ENCODE results near the gene TMEM219.

The TMEM219 gene

GRCh38 chr16:29999605-30000004 is 37.7 kb downstream of the TMEM219 start:
- no peak for DNase-seq (ENCODE audit: extremely low read depth, low read depth)
- no peak for TF ChIP-seq CTCF (IDR thresholded peaks at IDR 0.05; ENCODE audit: low read depth, low read length)

GRCh38 chr16:30000735-30001631 is 39.1 kb downstream of the TMEM219 start:
- no peak for TF ChIP-seq CTCF (IDR thresholded peaks at IDR 0.05; ENCODE audit: low read depth, low read length)
- DNase-seq (ENCODE audit: extremely low read depth, low read depth): no peak

- no peak for TF ChIP-seq CTCF (IDR thresholded peaks at IDR 0.05; ENCODE audit: low read depth, low read length)
These were observed 40.9 kb downstream of the TMEM219 start for GRCh38 chr16:30002614-30003346.

GRCh38 chr16:30003670-30004423 is 42.0 kb downstream of the TMEM219 start:
- no peak for TF ChIP-seq CTCF (IDR thresholded peaks at IDR 0.05; ENCODE audit: low read depth, low read length)
- no peak for DNase-seq (ENCODE audit: extremely low read depth, low read depth)

More at GRCh38 chr16:30002614-30003346, 40.9 kb downstream of the TMEM219 start:
- no peak for DNase-seq (ENCODE audit: extremely low read depth, low read depth)

GRCh38 chr16:30004424-30004776 is 42.5 kb downstream of the TMEM219 start:
- TF ChIP-seq CTCF (IDR thresholded peaks at IDR 0.05; ENCODE audit: low read depth, low read length): no peak
- no peak for DNase-seq (ENCODE audit: extremely low read depth, low read depth)

- TF ChIP-seq CTCF (IDR thresholded peaks at IDR 0.05; ENCODE audit: low read depth, low read length): no peak
- no peak for DNase-seq (ENCODE audit: extremely low read depth, low read depth)
These were observed 42.9 kb downstream of the TMEM219 start for GRCh38 chr16:30004811-30005242.

Measured in AG09319 (cell line).